T-helper 22 cell (primary cell): ENCODE measurements around the gene PDE4A.
"Not testable (repeated sequence)": the region's sequence is repeated elsewhere in the genome, so short reads cannot be mapped to it uniquely, and the experiment has no call there.

ENCODE experiments used
- DNase-seq: peaks from one replicate; pipeline ENCODE4 v3.0.0-alpha.2; 2020; ENCODE audit warnings: low read depth

The PDE4A gene

GRCh38 chr19:10420444-10421239, at the start of gene PDE4A:
Gene PDE4A, plus strand, starts transcription at chr19:10420538. Its CDS starts 227 bp downstream, at chr19:10420765.
- no peak for DNase-seq

GRCh38 chr19:10372690-10373089, 47.6 kb upstream of the PDE4A start:
- DNase-seq = no peak

- DNase-seq = no peak
Measured at GRCh38 chr19:10374931-10375330, 45.4 kb upstream of the PDE4A start.

GRCh38 chr19:10377140-10377640, 43.1 kb upstream of the PDE4A start:
- not testable (repeated sequence) for DNase-seq

- DNase-seq = no peak
Measured at GRCh38 chr19:10378124-10378523, 42.2 kb upstream of the PDE4A start.

- DNase-seq = no peak
Measured at GRCh38 chr19:10379880-10380312, 40.4 kb upstream of the PDE4A start.

GRCh38 chr19:10380313-10381102, 39.8 kb upstream of the PDE4A start, which contains the start of gene TYK2:
Gene TYK2, minus strand, starts transcription at chr19:10380572. Its CDS starts 2,166 bp downstream, at chr19:10378406.
- DNase-seq = peak; percentile 92

GRCh38 chr19:10383223-10383499, 37.2 kb upstream of the PDE4A start:
- not testable (repeated sequence) for DNase-seq

- DNase-seq = no peak
Measured at GRCh38 chr19:10384580-10384979, 35.8 kb upstream of the PDE4A start.

- DNase-seq = peak; percentile 47
Measured at GRCh38 chr19:10388957-10389356, 31.4 kb upstream of the PDE4A start.

- no peak for DNase-seq
Measured at GRCh38 chr19:10389863-10390262, 30.5 kb upstream of the PDE4A start.

- peak; percentile 28 for DNase-seq
Measured at GRCh38 chr19:10390652-10391286, 29.6 kb upstream of the PDE4A start.

GRCh38 chr19:10392120-10392519, 28.2 kb upstream of the PDE4A start:
- no peak for DNase-seq

- no peak for DNase-seq
Measured at GRCh38 chr19:10393137-10393536, 27.2 kb upstream of the PDE4A start.

- DNase-seq = no peak
Measured at GRCh38 chr19:10395003-10395402, 25.3 kb upstream of the PDE4A start.

GRCh38 chr19:10395436-10395835, 24.9 kb upstream of the PDE4A start:
- DNase-seq = no peak

GRCh38 chr19:10395917-10396316, 24.4 kb upstream of the PDE4A start:
- no peak for DNase-seq

- no peak for DNase-seq
Measured at GRCh38 chr19:10398819-10399218, 21.5 kb upstream of the PDE4A start.

- DNase-seq = not testable (repeated sequence)
Measured at GRCh38 chr19:10399340-10399739, 21.0 kb upstream of the PDE4A start.

- DNase-seq = no peak
Measured at GRCh38 chr19:10399878-10400277, 20.5 kb upstream of the PDE4A start.

GRCh38 chr19:10402441-10403038, 17.8 kb upstream of the PDE4A start:
- DNase-seq = no peak
